OCI-LY7 (cell line): ENCODE measurements around the gene REEP6. TPM values are rescaled to one million over a fixed set of nuclear protein-coding genes. Genes with fewer than 3 reads are reported as not detected.
"Not testable (repeated sequence)": the region's sequence is repeated elsewhere in the genome, so short reads cannot be mapped to it uniquely, and the experiment has no call there.

ENCODE experiments used
- BruUV-seq: library from RNA; stranded (reverse); fragments of 400-500 nt; replicated peaks from 2 replicates; lab custom pipeline; 2021; lab: Mats Ljungman, UMichigan
- CTCF ChIA-PET: fragments of 300-600 bp; sonication (Branson Sonifier 250); formaldehyde crosslinking; loops from one replicate; lab custom pipeline; 2022; ENCODE audit warnings: antibody characterized with exemption; ENCODE audit not compliant: unreplicated experiment; lab: Charles Lee
- POLR2A ChIA-PET: fragments of 300-600 bp; sonication (Branson Sonifier 250); formaldehyde crosslinking; loops from one replicate; lab custom pipeline; 2022; ENCODE audit warnings: antibody characterized with exemption; lab: Charles Lee
- DNase-seq: peaks from one replicate; pipeline ENCODE4 v3.0.0-alpha.2; 2015; ENCODE audit warnings: low spot score
- H2AFZ ChIP-seq: fragments of 200-600 bp; sonication (generic), shearing (Covaris generic); 2 replicates; pipeline ENCODE4 v1.6.1; 2014; ENCODE audit warnings: mild to moderate bottlenecking, antibody characterized with exemption, low read length, moderate library complexity
- H3K27ac ChIP-seq: fragments of 200-600 bp; sonication (generic); 2 replicates; pipeline ENCODE4 v1.5.1; 2014; ENCODE audit warnings: mixed run types, low read depth, mild to moderate bottlenecking, moderate library complexity, low read length, inconsistent platforms; ENCODE audit not compliant: poor library complexity, severe bottlenecking
- H3K36me3 ChIP-seq: fragments of 200-600 bp; sonication (generic); 2 replicates; pipeline ENCODE4 v1.6.1; 2014; ENCODE audit warnings: mild to moderate bottlenecking, antibody characterized with exemption, low read length, moderate library complexity, mixed read lengths; ENCODE audit not compliant: insufficient read depth
- H3K4me1 ChIP-seq: fragments of 200-600 bp; sonication (generic); 2 replicates; pipeline ENCODE4 v1.5.1; 2014; ENCODE audit warnings: mild to moderate bottlenecking, low read length; ENCODE audit not compliant: insufficient read depth, poor library complexity, severe bottlenecking
- H3K4me2 ChIP-seq: fragments of 200-600 bp; sonication (generic); 2 replicates; pipeline ENCODE4 v1.6.1; 2014; ENCODE audit warnings: mild to moderate bottlenecking, low read length
- H3K4me3 ChIP-seq: fragments of 200-600 bp; sonication (generic); 2 replicates; pipeline ENCODE4 v1.5.1; 2014; ENCODE audit warnings: mild to moderate bottlenecking, low read depth, low read length; ENCODE audit not compliant: poor library complexity, severe bottlenecking
- H3K79me2 ChIP-seq: fragments of 200-600 bp; sonication (generic); 2 replicates; pipeline ENCODE4 v1.6.1; 2016; ENCODE audit warnings: low read depth, mild to moderate bottlenecking, low read length, moderate library complexity, mixed read lengths; ENCODE audit not compliant: insufficient read depth
- H3K9me2 ChIP-seq: fragments of 200-600 bp; sonication (generic); 2 replicates; pipeline ENCODE4 v1.6.1; 2016; ENCODE audit warnings: mild to moderate bottlenecking, low read length, mixed read lengths; ENCODE audit not compliant: insufficient read depth
- H3K9me3 ChIP-seq: fragments of 200-600 bp; sonication (generic); 2 replicates; pipeline ENCODE4 v1.6.1; 2014; ENCODE audit warnings: mild to moderate bottlenecking, mixed run types, low read length, mixed read lengths
- H4K20me1 ChIP-seq: fragments of 200-600 bp; sonication (generic); 2 replicates; pipeline ENCODE4 v1.6.1; 2014; ENCODE audit warnings: mild to moderate bottlenecking, antibody characterized with exemption, low read length, moderate library complexity, mixed read lengths; ENCODE audit not compliant: insufficient read depth
- EZH2phosphoT487 ChIP-seq: fragments of 200-600 bp; sonication (generic); IDR thresholded peaks from 2 replicates; pipeline ENCODE4 v1.6.1; 2018; ENCODE audit warnings: low read depth, borderline replicate concordance, mild to moderate bottlenecking, mixed run types, antibody characterized with exemption, low read length, moderate library complexity, mixed read lengths
- intact Hi-C: fragments of 100-400 bp; cut with micrococcal nuclease; formaldehyde crosslinking; loops from one replicate; pipeline ENCODE4 v1.10.0; 2022; ENCODE audit not compliant: unreplicated experiment
- total RNA-seq, 2 experiments: library from RNA; depleted of rRNA in 1 of 2; stranded (reverse); fragments of >200 nt in 1 of 2; shearing (Covaris generic) in 1 of 2; gene quantifications; 2 replicates each; pipeline ENCODE4 v1.2.3, GENCODE V29; 2014 to 2022
- TF ChIP-seq, protein P1 (sequence below): fragments of 200-600 bp; sonication (generic); conservative IDR thresholded peaks from 2 replicates; pipeline ENCODE4 v1.5.1; 2014; ENCODE audit warnings: mild to moderate bottlenecking, antibody characterized with exemption, low read length, moderate library complexity, mixed read lengths

The REEP6 gene
- total RNA-seq, 2 experiments from 2014 or later, result 1.3 to 3.6 TPM

DNA sequence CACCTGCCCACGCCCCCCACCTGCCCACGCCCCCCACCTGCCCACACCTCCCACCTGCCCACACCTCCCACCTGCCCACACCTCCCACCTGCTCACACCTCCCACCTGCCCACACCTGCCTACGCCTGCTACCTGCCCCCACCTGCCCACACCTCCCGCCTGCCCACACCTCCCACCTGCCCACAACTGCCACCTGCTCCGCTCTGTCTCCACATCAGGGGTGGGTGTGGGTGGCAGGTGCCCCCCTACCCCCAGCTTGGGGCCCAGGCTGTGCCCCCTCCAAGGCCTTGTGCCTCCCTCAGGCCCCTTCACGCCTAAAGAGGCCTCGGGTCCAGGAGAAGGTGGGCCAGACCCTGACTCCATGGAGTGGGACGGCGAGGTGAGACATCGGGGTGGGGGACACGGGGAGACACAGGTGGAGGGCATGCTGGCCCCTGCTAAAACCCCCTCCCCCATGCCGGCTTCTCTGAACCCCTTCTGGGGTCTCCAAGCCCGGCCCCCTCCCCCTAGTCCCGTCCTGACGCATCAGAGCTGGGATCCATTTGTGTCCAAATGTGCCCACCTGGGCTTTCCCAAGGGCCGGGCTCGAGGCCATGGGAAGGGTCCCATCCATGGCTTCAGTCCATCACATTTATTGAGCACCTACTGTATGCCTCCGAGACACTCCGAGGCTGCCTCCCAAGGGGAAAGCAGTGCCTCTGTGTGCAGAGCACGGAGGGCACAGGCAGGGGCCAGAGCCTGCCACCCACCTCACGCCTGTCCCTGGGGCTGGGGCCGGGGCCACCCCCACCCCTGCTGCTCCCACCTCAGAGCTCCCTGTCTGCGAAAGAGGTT lies 37.8 kb downstream of the REEP6 start:
- Histone ChIP-seq H3K9me2 (no peaks in the 10 kb centered on the region), H3K4me3 (no peak overlapping the region), H3K36me3 (no peaks in the 10 kb centered on the region), H3K4me2 (no peak overlapping the region), H3K79me2 (no peaks in the 10 kb centered on the region), H4K20me1 (no peaks in the 10 kb centered on the region), H2AFZ (no peak overlapping the region), H3K4me1 (no peaks in the 10 kb centered on the region), H3K27ac (no peak overlapping the region), H3K9me3 (no peaks in the 10 kb centered on the region)
- intact Hi-C loops, result no loop called here
- CTCF ChIA-PET, result interaction anchor here (0.6 kb wide), 1 partner anchor 260 kb away, joined by 3 read pairs; no protein-coding TSS in a partner anchor
- DNase-seq, result no peak
- TF ChIP-seq, protein P1, sequence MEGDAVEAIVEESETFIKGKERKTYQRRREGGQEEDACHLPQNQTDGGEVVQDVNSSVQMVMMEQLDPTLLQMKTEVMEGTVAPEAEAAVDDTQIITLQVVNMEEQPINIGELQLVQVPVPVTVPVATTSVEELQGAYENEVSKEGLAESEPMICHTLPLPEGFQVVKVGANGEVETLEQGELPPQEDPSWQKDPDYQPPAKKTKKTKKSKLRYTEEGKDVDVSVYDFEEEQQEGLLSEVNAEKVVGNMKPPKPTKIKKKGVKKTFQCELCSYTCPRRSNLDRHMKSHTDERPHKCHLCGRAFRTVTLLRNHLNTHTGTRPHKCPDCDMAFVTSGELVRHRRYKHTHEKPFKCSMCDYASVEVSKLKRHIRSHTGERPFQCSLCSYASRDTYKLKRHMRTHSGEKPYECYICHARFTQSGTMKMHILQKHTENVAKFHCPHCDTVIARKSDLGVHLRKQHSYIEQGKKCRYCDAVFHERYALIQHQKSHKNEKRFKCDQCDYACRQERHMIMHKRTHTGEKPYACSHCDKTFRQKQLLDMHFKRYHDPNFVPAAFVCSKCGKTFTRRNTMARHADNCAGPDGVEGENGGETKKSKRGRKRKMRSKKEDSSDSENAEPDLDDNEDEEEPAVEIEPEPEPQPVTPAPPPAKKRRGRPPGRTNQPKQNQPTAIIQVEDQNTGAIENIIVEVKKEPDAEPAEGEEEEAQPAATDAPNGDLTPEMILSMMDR, result no peak
- no peak for TF ChIP-seq EZH2phosphoT487
- BruUV-seq, result no TSS peak
- POLR2A ChIA-PET, result no interaction called here

DNA sequence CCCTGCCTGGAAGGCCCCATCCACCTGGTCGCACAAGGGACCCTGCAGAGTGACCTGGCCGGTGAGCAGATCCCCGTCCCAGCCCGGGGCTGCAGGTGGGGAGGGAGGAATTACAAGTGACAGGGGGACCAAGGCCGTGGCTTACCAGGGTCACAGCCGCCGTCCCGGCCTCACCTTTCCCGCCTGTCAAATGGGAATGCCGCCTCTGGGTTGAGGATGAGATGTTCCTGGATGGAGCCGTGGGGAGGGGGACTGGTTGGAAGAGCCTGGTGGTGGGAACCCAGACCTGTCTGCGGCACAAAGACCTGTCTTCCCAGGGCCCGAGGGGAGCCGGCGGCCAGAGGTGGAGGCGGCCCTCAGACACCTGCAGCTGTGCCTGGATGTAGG lies 38.4 kb downstream of the REEP6 start:
- intact Hi-C loops, result no loop called here
- H3K4me3 ChIP-seq, result no peak overlapping the region
- CTCF ChIA-PET, result interaction anchor here (0.6 kb wide), 1 partner anchor 261 kb away, joined by 3 read pairs; no protein-coding TSS in a partner anchor
- no peaks in the 10 kb centered on the region for H3K36me3 ChIP-seq
- H3K79me2 ChIP-seq, result no peaks in the 10 kb centered on the region
- no peaks in the 10 kb centered on the region for H3K4me1 ChIP-seq
- POLR2A ChIA-PET, result no interaction called here
- no TSS peak for BruUV-seq
- no peaks in the 10 kb centered on the region for H3K9me2 ChIP-seq
- no peaks in the 10 kb centered on the region for H3K9me3 ChIP-seq
- no peak overlapping the region for H3K4me2 ChIP-seq
- H2AFZ ChIP-seq, result no peak overlapping the region
- no peak for TF ChIP-seq EZH2phosphoT487
- TF ChIP-seq, protein P1, result no peak
- no peak for DNase-seq
- H4K20me1 ChIP-seq, result no peaks in the 10 kb centered on the region
- H3K27ac ChIP-seq, result no peak overlapping the region

DNA sequence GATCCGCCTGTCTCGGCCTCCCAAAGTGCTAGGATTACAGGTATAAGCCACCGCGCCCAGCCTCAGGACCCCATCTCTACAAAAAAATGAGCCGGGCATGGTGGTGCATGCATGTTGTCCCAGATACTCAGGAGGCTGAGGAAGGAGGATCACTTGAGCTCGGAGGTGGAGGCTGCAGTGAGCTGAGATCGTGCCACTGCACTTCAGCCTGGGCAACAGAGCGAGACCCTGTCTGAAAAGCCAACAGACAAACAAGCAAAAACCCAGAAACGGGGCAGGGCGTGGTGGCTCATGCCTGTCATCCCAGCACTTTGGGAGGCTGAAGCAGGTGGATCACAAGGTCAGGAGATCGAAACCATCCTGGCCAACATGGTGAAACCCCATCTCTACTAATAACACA lies 39.9 kb downstream of the REEP6 start:
- H3K9me2 ChIP-seq, H3K79me2 ChIP-seq, H3K4me1 ChIP-seq, POLR2A ChIA-PET, H4K20me1 ChIP-seq, intact Hi-C loops, BruUV-seq, H3K27ac ChIP-seq, H3K9me3 ChIP-seq, H3K36me3 ChIP-seq, H3K4me2 ChIP-seq, H2AFZ ChIP-seq, DNase-seq, CTCF ChIA-PET, H3K4me3 ChIP-seq: not testable (repeated sequence)
